Adrenal gland (tissue), 5 donors: ENCODE data around the gene ELP5.

Experiments used
- POLR2A ChIP-seq, 2 donors: fragments of 450-650 bp; IDR thresholded peaks; one replicate each; pipeline ENCODE4 v1.6.1; 2017; ENCODE audit warnings: antibody characterized with exemption in 2 of 2, mild to moderate bottlenecking in 2 of 2, moderate library complexity in 1 of 2
- TF ChIP-seq, protein P1 (sequence below), 6 experiments: fragments of 450-650 bp in 4 of 6; fragments of 200-600 bp in 2 of 6; sonication (generic) in 1 of 6; IDR thresholded peaks; 1 replicate in 5 of 6; 2 replicates in 1 of 6; pipeline versions ENCODE4 v1.5.1 to v1.8.0; 2016 to 2021; ENCODE audit warnings: antibody characterized with exemption in 6 of 6, mild to moderate bottlenecking in 2 of 6, moderate library complexity in 1 of 6
- donor health status: DM: no; HTN: no; CAD: no.

DNA sequence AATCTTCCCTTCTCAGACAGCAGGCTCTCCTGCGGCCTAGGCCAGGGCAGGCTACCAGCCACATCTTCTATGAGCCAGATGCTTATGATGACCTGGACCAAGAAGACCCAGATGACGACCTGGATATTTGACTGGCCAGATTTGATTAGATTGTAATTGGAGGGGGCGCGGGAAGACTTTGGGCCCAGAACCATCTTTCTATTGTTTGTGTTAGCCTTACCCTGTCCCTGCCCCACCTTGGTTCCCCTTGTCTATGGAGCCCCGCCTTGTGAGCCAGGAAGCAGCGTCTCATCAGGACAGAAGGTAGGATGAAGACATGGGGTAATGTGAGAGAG, 7.5 kb downstream of the ELP5 start:
- TF ChIP-seq POLR2A (IDR thresholded peaks at IDR 0.05): no peak
- TF ChIP-seq, protein P1, sequence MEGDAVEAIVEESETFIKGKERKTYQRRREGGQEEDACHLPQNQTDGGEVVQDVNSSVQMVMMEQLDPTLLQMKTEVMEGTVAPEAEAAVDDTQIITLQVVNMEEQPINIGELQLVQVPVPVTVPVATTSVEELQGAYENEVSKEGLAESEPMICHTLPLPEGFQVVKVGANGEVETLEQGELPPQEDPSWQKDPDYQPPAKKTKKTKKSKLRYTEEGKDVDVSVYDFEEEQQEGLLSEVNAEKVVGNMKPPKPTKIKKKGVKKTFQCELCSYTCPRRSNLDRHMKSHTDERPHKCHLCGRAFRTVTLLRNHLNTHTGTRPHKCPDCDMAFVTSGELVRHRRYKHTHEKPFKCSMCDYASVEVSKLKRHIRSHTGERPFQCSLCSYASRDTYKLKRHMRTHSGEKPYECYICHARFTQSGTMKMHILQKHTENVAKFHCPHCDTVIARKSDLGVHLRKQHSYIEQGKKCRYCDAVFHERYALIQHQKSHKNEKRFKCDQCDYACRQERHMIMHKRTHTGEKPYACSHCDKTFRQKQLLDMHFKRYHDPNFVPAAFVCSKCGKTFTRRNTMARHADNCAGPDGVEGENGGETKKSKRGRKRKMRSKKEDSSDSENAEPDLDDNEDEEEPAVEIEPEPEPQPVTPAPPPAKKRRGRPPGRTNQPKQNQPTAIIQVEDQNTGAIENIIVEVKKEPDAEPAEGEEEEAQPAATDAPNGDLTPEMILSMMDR (IDR thresholded peaks at IDR 0.05): no peak
